Inflammatory macrophage (primary cell): ENCODE data around the gene COL4A2.
A peak's percentile ranks its signal among the peaks of the same experiment; 100 is the strongest.
"Not testable (repeated sequence)": the region's sequence is repeated elsewhere in the genome, so short reads cannot be mapped to it uniquely, and the experiment has no call there.

Source experiments
- DNase-seq, 2 donors: peaks; one replicate each; pipeline ENCODE4 v3.0.0-alpha.2; 2020 to 2022

The COL4A2 gene

DNA sequence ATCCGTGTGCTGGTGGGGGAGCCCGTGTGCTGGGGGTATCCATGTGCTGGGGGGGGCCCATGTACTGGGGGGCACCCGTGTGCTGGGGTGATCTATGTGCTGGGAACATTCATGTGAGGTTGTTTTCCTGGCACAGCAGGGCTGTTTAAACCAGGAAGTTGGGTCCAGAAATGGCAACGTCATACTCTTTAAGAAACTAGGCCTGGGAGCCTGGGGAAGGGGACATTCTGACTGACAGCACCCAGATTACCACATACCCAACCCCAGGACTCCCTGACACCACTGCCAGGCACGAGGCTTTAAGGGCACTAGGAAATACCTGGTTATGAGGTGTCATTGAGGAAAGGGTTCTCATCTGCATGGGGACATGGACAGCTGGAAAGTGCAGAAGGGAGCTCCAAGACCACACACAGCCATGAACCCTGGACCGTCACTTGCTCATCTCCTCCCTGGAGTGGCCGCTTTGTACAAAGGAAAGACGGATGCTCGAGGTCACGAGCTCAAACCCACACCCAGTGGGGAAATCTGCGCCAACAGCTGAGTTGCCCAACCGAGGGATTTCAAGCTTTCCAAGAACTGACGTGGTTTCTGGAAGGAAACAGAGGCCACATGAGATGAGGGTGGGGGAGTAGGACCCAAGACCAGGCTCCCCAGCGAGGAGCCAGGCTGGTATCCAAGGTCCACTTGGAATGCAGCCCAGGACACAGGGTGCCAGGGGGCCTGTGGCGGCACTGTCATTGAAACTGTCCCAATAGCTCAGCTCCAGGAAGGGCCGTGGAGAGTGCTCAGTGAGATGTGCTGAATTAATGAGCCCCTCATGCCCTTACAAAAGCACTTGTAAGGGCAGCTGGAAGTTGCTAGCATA is 213.6 kb downstream of the COL4A2 start:
- DNase-seq = peak; percentile 98 to 99

- no peak for DNase-seq
These were observed 214.2 kb downstream of the COL4A2 start for GRCh38 chr13:110521296-110521680.

DNA sequence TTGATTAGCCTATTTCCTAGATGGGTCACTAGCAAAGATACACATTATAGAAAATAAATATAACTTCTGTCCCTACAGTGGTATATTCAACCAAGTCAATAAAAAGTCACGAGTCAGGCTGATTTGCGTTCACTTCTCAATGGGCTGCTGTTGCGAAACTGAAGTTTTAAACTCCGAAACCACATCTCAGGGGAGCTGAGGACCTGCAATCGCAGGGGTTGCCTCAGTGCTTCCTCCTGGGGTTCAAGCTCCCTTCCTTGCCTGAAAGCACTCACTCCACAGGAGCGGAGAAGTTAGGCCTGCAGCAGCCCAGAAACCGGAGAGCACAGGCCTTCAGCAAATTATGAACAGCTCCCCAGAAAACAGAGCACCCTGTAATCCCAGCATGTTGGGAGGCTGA is 214.9 kb downstream of the COL4A2 start:
- peak; percentile 84 to 86 for DNase-seq

GRCh38 chr13:110522721-110523120 is 215.6 kb downstream of the COL4A2 start:
- no peak for DNase-seq

DNA sequence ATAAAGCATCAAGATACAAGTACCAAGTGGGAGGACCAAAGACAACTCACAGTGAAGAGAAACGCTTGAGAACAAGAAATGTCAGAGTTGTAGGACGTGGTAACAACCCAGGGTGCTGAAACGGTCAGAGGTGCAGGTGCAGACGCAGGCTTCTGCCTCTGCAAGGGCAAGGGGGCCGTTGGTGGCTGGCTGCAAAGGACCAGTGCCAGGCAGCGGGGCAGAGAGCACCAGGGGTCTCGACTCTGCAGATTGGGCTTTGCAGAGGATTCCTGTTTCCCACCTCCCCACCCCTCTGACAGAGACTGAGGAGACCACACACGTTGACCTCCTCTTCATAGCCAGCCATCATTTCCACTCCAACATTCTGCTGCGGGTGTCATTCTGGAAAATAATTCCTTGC is 216.1 kb downstream of the COL4A2 start:
- DNase-seq = no peak

- DNase-seq = no peak
These were observed 216.9 kb downstream of the COL4A2 start for GRCh38 chr13:110523838-110524540.

- peak in 1 of 2 donors; percentile 39 for DNase-seq
These were observed 217.6 kb downstream of the COL4A2 start for GRCh38 chr13:110524541-110525257.

DNA sequence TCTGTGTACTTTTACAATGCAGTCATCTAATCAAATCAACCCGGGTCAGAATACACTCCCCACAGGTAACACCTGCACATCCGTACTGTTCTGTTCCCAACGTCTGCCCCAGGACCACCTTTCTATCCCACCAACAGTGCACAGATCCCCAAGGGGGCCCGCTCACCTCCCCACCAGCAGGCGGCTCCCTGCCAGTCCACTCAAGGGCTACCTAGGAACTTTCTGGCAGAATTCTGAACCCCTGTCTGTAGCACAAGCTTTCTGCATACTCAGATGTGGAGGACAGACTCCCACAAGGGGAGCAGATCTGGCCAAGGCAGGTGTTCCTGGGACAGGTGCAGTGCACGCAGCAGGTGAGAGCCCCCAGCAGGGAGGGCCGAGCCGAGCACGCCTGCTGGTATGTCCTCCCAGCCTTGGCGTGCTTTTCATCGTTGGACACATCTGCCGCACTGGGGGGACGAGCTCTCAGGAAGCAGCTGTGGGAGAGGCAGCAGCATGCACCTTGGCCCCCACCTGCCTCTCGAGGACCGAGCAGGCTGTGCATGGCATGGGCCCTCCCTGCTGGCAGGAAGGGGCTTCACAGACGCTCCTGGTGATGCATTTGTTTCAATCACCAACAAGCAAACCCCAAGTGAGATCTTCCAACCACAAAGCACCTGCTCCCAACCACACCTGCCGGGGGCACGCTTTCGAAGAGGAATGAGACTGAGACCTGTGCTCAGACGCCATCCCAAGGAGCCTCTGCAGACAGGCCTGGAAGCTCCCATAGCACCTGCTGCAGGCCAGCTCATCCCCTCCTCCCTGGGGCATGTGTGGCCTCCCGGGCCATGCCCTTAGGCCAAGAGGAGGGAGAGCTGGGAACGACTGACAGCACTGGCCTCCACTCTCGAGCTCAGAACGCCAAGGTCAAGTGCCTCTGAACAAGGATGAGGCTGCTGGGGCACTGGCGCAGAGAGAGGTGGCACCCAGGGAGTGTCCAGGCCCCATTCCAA is 218.5 kb downstream of the COL4A2 start:
- no peak for DNase-seq

- DNase-seq = peak; percentile 90 to 91
These were observed 221.3 kb downstream of the COL4A2 start for GRCh38 chr13:110528371-110528770.

DNA sequence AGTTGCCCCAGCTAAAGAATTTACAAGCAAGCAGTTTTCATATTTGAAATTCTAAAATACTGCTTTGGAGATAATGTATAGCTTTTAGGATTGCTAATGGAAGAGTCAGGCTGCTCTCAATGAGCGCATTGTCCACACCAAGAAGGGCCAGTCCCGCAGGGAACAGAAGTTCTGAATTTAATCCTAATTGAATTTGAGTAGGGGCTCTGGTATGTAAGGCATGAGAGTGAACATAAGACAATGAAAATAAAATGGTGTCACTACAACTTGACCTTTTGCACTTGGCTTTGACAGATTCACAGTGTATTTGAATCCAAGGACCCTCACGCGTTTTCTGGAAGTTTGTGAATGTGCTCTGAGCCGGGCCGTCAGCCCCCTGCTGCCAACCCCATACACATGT is 221.8 kb downstream of the COL4A2 start:
- no peak for DNase-seq

DNA sequence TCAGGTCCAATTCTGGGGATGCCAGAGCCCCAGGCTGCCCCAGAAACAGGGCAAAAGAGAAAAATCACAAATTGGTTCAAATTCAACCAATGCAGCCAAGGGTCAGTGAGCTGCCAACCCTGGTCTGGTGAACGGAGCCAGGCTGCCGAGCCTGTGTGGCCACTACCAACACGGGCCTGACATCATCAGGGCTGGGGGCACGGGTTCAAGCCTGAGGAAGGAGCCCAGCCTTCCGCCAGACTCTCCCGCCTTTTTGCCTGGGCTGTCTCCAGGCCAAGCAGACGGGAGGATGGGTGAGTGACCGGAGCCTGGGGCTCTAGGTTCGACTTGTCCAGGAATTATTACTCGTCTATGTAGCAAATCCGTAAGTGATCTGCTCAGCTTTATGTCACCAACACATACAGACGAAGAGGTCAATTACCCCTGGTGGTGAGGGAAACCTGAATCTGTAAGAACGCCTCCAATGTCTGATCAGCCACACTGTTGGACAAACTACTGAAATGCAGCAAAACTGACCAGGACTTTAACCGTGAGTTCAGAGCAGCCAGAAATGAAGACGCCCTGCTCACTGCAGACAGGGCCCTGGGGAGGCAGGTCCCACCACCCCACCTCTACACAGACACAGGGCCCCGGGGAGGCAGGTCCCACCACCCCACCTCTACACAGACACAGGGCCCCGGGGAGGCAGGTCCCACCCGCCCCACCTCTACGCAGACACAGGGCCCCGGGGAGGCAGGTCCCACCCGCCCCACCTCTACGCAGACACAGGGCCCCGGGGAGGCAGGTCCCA is 222.6 kb downstream of the COL4A2 start:
- no peak for DNase-seq

DNA sequence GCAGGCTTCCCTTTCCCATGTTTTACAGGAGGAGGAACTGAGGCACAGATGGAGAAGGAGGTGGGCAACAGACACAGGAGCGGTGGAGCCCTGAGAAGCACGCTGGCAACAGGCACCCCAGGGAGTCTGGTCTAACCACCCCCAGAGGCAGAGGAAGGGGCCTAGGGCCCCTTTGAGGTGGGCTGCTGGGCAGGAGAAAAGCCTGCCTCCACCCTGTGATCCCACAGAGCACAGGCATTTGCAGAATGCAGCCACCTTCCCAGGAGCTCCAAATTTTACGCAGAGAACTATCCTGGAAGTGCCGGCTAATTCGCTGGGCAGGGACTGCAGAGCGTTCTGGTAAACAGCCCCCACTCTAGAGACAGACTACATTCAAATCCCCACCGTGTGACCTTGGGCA is 224.0 kb downstream of the COL4A2 start:
- no peak for DNase-seq

DNA sequence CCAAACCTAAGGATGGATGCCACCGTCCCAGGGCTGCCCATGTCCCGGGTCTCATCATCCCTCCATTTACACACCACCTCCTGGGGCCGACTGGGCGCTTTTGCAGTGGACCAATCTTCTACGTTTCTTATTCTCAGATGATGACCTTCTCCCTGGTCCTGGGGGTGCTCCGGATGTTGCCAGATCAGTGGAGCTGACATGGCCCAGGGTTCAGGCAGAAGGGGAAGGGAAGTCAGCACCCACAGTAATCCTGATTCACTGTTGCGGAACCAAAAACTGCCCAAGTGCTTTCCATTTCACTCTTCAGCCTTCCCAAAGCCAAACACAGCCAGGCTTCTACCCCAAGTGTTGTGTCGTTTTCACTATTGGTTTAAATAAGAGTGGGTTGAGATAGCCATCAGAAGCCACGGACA is 224.6 kb downstream of the COL4A2 start:
- peak; percentile 88 to 89 for DNase-seq

- not testable (repeated sequence) for DNase-seq
These were observed 225.2 kb downstream of the COL4A2 start for GRCh38 chr13:110532258-110532657.

DNA sequence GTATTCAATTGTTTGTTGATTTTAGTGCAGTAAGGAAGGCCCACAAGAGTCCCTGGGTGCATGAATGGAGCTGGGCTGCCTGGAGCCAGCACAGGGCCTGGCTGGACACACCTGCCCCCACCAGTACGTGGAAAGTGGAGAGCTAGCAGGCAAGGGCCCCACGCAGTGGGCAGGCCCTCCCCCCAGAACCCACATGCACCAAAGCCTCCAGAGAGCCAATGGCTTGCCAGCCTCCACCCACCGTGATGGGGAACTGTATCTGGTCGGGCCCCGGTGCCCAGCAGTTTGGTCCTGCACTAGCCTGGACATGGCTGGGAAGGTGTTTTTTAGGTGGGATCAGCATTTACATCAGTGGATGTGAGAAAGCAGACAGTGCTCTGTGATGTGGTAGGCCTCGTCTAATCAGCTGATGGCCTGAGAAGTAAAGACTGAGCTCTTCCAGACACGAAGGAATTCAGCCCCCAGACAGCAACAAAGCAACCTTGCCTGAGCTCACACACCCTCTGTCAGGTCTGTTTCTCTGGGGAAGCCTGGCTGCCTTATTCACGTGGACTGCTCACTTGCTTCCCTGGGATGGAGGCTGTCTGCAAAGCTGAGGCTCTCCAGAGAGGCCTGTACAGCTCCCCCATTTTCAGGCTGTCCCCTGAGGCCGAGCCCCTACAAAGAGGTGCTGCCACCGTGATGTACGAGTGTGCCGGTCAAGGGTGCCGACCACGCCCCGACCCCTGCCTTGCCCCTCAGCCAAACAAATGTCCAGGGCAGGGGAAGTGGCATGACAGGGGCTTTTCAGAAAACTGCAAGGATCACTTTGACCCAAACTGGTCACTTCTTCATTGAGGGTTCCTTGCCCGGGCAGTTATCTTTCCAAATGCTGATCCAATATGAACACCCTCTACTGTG is 226.9 kb downstream of the COL4A2 start:
- DNase-seq = no peak

DNA sequence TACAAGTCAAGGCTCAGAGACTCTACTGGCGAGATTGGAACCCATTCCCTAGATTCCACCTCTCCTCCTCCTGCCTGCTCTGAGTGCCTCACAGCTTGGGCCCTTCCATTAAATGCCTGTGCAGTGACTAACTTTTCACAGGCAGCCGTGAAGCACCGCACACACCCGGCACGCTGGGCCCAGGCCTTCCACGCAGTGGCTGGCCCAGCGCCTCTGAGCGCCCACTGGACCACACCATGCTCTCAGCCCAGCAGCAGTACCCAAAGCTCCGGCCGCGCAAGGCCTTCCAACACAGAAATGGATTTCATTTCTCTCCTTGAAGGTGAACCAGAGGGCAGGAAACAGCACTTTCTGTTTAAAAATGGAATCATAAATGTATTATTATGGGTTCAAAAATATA is 228.4 kb downstream of the COL4A2 start:
- DNase-seq = no peak

DNA sequence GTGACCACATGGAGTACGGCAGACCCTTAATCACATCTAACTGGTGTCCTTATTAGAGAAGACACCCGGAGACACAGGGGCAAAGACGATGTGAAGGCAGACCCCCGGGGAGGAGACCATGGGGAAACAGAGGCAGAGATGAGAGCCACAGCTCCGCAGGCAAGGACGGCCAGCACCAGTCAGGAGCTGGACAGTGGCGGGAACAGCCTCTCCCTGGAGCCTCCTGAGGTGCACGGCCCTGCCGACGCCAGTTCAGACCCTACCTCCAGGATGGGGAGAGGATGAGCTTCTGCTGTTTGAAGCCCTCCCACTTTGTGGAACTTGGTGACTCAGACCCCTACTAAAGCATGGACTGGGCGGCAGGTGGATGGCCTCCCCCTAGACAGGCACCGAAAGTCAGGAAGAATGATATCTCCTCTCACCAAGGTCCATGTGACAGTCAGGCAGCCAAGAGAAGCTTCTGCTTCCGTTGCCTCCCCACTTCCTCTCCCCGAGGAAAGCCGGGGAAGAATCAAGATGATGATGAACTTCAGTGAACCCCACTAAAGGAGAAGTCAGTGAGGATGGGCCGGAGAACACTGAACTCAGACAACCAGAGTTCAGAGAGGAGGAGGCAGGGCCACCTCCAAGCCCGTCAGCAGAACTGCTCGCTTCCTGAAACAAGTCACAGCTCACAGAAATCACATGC is 229.1 kb downstream of the COL4A2 start:
- peak; percentile 98 for DNase-seq

DNA sequence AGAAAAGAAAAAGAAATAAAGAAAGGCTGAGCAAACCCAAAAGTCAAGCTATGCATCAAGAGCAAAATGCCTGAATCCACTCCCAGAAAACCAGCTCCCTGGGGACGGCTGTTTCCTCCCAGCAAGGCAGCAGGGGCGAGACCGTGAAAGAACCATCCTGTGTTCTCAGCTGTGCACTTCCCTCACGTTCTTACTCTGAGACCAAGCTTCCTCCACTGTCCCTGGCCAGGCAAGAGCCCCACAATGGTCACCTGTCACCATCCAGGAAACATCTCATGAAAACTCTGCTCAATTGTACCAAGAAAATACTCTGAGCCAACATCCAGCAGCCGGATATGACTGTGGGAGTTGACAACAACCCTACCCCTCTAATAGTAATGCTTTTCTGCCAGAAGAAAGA is 231.5 kb downstream of the COL4A2 start:
- peak; percentile 51 to 59 for DNase-seq

GRCh38 chr13:110539894-110540293 is 232.8 kb downstream of the COL4A2 start:
- no peak for DNase-seq
